GF-D8 (cell line): Measurements from ENCODE around the gene ZNF474.

ENCODE experiments used
- DNase-seq: peaks from one replicate; lab custom pipeline; 2025; lab: John Stamatoyannopoulos, UW

Gene ZNF474

DNA sequence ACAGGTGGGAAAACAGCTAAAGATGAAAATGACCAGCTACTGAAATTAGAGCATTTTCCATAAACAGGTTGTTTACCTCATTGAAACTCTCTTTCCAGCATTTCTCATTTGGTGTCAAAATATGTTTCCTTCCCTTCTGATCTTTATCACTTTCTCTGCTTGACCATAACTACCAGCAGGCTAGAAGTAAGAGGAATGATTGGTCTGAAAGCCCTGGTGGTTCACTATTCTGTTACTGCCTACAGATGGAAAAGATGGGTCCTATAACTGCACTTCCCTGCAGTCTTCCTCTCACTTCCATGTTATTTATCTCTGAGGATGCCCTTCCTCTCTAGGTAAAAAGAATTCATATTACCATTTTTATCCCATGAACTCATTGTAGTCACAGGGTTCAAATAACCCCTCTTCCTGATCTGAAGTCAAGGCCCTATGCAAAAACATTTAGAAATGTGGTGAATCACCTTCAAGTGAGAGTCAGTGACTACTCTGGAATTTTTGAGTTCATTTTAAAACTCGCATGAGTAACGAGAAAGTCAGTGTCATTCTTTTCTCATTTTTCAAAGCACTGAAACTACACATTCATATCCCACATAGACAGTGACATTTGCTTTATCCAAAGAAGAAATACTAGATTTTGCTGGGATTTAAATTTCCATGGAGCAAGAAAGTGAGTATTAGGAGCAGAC lies 51.7 kb downstream of the ZNF474 start:
- no peak for DNase-seq

DNA sequence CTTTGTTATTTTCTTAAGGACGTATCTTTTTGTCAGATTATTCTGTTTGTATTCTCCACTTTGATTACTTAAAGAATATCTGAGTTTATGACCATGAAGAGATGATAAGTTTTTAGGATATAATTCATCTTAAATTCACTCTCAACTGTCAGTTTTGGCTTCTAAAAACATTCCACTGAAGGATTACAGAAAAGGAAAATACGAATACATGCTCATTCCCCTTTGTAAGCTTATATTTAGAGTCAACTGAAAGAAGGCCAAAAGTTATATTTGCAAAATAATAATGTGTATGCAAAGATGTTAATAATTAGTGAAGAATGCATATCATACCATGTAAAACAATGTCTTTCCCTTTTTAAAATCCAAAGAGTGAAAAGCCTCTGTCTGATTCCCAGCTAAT lies 52.5 kb downstream of the ZNF474 start:
- no peak for DNase-seq

DNA sequence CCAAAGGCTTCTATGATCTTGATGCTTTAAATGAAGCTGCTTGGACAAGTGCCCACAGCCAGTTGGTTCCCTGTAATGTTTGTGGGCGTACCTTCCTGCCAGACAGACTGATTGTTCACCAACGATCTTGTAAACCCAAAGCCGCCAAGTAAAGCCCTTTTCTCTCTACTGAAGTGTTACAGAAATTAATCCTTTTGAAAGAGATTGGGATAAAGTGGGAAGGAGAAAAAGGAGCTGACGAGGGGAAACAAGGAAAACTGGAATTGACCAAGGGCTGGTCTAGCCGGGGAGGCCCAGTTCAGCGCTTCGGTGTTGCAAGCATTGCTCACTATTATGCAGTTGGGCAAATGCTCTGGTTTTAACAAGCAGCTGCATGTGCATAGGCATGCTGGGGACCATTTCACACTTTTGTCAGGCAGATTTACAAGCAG lies 53.2 kb downstream of the ZNF474 start:
- no peak for DNase-seq

DNA sequence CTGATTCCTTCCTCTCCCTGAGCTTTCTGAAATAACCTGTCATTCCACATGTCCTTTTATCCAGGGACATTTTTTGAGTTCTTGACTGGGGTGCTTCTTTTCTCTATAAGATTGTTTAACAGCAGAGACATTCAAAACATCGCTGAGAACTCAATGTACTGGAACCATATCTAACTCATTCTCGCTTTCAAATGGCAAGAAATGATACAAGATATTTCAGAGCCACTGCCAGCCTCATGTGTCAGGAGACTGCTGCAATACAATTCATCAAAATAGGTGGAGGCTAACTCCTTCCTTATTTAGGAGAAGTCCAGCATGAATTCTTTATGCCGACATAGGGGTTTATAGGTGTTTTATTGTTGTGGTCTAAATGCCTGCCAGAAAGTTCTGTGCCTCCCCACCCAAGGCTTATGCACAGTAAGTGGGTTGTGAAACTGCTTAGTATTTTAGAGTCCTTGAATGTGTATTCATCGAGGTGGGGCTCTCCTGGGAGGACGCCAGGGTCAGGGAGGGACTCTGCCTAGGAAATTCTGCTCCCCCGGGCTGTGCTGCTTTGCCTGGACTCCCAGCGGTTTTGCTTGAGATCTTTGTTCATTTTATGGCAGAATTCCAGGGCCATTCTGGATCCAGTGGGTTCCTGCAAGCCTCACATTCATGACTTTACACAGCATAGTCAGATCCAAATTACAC lies 53.9 kb downstream of the ZNF474 start:
- DNase-seq: no peak

DNA sequence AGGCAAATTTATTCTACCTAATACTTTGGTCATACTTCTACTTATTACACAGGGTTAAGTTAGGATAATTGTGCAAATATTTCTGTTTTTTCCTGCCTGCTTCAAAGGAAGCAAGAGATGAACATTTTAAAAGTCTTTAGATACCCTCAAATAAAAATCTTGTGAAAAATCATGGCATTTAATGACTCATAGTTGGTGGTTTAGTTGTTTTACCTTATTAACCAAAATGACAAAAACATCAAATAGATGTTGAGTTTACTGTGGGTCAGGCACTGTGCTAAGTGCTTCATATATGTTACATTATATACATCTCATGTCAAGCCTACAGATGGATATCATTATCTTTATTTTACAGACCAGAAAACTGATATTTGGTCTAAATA lies 54.4 kb downstream of the ZNF474 start:
- no peak for DNase-seq

DNA sequence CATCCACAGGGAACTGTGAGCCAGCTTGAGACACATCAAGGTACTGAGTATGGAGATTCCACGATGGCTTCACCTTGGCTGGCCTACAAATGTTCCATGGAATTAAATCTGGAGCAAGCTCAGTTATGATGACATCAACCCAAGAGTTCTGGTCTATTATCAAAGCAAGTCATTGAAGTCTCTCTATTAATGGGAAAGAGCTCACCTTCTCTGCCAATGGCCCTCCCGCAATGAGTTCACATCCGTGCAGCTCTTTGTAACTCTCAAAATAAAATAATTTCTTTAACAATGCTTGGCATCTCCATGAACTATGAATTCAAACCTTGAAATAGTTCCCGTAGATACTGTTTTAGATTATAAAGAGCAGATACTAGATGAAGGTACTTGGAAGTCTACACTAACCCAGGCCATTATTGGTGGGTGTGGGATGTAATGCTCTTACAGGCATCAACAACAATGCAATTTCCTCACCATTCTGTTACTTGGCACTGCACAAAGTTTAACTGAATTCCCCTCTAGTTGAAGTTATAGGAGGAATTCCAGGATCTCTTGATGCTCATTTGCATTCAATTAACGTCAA lies 55.4 kb downstream of the ZNF474 start:
- no peak for DNase-seq

DNA sequence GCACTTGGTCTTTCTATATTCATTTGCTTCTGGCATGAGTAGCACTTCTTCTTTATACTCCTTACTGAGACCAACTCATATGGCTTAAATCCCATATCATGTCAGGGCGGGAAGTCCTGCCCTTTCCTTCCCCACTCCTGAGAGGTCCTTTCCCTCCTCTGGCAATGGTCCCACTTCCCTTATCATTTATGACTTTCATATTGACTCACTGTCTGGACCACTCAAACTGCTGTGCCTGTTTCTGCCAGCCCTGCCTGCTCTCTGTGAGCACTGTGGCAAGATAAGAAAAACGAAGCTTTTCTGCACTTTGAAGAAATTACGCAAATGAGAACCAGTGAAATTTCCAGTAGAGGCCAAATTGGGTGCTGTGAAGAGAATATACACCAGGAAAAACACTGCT lies 58.1 kb downstream of the ZNF474 start:
- DNase-seq: no peak

DNA sequence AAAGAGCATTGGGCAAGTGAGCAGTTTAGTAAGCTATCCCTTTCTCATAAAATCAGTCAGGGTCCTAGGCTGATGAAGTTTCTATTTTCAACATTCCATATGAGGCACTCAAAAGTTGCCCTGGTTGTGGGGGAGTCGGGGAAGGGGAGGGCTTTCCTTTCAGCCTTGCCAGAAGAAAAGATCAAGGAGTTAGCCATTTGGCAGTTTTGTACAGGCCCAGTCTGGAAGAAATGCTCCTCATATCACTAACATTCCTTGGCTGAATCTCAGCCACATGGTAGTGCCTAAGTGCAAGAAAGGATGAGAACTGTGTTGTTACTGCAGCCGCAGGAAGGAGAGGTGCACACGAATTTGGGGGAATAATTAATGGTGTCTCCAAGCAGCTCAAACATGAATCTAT lies 60.8 kb downstream of the ZNF474 start:
- DNase-seq: no peak

DNA sequence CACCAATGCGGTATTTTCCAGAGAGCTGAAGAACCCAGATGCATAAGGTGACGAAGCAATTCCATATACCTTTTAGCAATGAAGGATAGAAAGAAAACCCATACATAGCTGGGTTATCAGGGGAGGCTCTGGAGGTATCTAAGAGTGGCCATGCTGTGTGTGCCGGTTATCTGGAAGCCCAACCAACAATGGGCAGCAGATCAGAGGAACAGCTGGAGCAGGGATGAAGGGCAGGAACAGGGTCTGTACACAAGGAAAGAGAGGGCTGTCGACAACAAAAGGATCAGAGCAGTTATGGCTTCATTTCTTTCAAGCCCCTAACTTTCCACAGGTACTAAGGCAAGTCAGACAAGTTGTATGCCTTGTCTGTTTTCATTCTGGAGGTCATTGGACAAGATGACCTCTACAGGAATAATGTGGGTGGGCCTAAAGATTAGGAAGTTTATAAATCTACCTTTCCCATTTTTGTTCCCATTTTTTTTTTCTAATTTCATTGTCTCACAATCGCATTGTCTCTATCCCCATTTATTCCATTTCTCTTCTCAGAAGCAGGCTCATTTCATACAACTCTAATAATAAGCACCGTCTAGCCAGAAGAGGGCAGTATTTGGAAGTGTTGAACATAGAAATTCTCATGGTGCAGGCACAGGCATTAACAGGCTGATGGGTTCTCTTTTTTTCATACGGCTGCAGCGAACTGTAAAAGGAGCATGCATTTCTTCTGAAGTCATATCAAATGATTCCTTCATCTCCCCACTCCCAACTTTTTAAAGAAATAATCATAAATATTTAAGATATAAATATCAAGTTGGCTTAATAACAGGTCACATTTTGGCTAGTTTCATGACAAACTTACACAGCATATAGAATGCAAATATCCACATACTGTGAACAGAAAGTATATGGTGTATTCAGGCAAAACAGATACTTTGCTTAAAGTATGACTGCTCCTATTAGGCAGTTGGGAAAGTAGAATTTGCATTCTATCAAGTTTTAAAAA lies 63.5 kb downstream of the ZNF474 start:
- no peak for DNase-seq

DNA sequence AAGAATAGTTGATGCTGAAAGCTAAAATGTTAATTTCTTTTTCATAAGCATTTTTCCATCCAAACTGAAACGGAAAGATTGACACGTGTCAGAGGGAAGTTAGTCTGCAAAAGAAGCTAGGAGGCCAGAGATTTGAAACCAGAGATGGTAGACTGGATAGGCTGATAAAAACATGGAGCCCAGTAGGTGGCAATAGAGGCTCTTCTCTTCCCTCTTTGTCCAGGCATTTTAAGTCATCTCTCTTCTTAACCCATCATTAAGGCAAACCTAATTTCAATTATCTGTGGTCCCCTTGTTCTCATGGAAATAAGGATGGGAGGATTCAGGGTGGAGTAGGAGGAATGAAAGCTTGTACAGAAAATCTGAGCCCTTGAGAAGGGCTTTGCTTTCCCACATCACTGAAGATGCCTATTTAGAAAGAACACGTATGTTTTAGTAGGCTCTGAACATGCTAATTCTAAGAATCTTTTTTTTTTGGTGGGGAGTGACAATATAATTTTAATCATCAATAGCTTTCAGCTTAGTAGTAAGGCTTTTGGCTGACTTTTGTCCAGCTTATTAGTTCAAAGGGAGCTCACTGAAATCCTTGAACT lies 66.6 kb downstream of the ZNF474 start:
- DNase-seq: no peak

DNA sequence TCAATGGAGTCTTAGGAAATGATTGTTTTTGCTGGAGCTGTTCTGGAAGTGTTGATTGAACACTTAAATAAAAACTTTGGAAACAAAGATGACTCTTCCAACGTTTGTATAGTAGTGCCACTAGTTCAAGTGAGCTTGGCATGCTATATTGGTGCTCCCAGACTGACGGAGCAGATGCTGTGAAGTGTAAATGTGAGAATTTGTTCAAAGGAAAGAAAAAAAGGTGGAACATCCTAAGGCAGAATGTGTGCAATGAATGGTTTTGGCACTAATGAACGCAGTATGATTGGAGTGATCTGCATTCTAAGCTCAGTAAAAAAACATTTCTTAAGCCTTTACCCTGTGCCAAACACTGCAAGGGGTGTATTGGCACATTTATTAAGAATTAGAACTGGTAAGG lies 69.8 kb downstream of the ZNF474 start:
- no peak for DNase-seq

DNA sequence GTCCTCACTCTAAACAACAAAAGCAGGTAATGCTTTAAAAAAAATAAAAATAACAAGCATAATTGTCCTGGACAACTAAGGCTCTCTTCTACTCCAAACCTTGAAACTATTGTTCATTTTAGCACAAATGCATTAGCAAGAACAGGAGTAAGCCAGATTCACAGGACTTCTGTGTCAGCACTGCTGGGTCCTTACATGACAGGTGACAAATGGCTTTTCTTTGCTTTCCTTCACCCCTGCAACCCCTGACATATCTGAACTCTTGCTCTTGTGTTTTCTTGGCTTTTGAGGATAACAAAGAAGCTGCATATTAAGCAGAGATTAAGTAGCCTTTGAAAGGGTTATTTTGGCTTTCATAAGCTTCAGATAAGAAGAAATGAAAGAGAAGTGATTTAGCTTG lies 71.1 kb downstream of the ZNF474 start:
- no peak for DNase-seq

DNA sequence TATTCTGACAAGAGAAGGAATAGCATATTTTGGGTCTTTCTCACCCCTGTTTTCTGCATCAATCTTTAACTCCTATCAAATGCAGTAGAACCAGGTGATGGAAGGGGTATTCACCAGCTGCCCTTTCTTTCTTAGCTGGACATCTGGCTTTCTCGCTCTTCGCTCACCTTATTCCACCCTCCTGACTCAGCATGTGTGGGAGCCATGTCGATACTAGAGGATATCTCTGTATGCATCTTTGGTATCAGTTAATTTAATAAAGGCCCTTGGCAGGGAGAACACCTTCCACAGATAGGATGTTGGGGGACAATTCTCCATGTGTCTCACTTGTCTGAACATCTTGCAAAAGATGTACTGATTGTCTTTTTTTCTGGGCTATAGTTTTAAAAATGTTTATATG lies 71.5 kb downstream of the ZNF474 start:
- DNase-seq: no peak

DNA sequence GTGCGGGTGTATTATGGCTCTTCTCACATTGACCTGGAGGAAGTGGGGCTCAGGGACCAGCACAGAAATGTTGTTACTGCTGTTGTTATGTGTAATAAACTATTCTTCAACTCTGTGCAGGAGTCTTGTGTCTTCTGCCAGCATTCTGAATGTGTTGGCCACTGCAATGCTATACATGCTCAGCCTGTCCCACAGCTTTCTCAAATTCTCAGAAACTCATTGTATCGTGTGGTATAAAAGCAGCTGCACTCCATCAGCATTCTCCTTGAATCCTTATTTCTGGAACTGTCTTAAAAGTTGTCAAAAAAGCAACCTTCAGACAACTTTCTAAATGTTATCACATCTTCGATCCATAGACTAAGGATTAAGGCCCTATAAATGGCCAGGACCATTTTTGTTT lies 72.0 kb downstream of the ZNF474 start:
- no peak for DNase-seq

DNA sequence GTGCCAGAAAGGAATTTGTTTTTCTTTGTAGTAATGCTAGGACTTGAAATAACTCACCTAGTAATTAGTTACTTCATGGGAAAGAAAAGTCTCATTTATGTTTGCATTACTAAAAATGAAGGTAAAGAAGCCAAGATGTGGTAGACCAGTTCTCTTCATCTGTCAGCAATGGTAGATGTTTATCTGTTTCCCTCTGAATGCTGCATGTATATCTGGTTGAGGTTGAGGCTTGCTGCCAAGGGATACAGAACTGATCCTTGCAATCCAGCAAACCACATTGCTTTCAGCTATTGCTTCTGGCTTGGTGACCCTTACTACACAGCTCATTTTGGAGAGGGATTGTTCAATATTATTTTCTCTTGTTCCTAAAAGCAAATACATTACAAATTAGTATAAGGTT lies 73.6 kb downstream of the ZNF474 start:
- DNase-seq: no peak
